Astrocyte of the spinal cord (primary cell): ENCODE measurements around the gene LRSAM1.

Experiments
- DNase-seq: peaks from one replicate; pipeline ENCODE4 v3.0.0; 2011; ENCODE audit warnings: low read depth, low spot score
- H3K4me3 ChIP-seq: 2 replicates; pipeline ENCODE4 v1.5.1; 2011; ENCODE audit warnings: low read depth, mild to moderate bottlenecking, low read length, moderate library complexity
- in situ Hi-C: cut with HindIII; loops from 2 replicates; pipeline ENCODE4 v1.10.0; 2017; ENCODE audit warnings: low sequenced_read_pairs
- TF ChIP-seq, protein P1 (sequence below): IDR thresholded peaks from 2 replicates; pipeline ENCODE4 v1.5.1; 2012; ENCODE audit warnings: low read depth, mild to moderate bottlenecking, low read length, inconsistent platforms

The LRSAM1 gene

DNA sequence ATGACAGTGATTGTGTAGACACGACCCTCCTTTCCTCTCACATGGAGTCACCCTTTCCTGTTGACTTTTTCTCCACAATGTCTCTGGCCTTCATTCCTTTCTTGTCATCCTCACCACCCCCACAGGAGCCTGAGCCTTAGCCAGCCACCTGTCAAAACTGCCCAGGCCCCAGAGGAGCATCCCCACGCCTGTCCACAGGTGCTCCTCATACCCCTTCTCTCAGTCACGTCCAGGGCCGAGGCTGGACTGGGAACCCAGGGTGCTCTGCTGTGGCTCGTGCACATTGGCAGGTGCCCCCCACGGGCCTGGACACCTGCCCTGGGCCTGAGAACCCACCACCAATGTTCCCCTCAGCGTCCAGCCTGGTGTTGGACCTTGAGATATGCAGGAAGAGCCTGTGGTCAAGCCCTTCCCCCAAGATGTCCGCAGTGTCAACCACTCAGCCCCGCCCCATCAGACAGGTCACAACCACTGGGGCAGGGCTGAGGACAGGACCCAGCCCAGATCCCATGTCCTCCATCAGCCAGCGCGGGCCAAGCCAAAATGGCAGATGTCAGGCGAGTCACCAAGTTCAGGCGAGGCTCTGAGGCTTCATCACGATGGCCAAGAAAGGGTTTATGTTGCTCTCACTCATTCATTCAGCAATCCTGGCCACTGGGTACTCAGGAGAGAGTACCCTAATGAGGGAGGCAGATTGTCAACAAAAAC is 95.0 kb downstream of the LRSAM1 start:
- H3K4me3 ChIP-seq, result no peak overlapping the region
- in situ Hi-C loops, result no loop called here
- no peak for DNase-seq
- TF ChIP-seq, protein P1, sequence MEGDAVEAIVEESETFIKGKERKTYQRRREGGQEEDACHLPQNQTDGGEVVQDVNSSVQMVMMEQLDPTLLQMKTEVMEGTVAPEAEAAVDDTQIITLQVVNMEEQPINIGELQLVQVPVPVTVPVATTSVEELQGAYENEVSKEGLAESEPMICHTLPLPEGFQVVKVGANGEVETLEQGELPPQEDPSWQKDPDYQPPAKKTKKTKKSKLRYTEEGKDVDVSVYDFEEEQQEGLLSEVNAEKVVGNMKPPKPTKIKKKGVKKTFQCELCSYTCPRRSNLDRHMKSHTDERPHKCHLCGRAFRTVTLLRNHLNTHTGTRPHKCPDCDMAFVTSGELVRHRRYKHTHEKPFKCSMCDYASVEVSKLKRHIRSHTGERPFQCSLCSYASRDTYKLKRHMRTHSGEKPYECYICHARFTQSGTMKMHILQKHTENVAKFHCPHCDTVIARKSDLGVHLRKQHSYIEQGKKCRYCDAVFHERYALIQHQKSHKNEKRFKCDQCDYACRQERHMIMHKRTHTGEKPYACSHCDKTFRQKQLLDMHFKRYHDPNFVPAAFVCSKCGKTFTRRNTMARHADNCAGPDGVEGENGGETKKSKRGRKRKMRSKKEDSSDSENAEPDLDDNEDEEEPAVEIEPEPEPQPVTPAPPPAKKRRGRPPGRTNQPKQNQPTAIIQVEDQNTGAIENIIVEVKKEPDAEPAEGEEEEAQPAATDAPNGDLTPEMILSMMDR, result no peak

- no peak overlapping the region for H3K4me3 ChIP-seq
- in situ Hi-C loops, result no loop called here
- TF ChIP-seq, protein P1, result no peak
- DNase-seq, result no peak
Measured at GRCh38 chr9:127548352-127548881, 97.1 kb downstream of the LRSAM1 start.

DNA sequence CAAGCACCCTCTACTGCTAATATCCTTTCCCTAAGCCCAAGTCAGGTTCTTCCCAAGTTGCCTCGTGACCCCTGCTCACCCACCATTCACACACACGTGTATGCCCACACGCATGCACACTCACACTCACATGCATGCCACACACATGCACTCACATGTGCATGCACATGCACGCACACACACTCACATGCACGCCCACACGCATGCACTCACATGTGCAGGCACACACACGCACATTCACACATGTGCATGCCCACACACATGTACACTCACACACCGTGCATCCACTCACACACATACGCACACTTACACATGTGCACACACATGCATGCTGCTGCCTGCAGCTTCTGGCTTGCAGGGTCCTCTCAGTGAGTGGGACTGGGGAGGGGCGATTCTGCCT is 97.9 kb downstream of the LRSAM1 start:
- no peak for DNase-seq
- in situ Hi-C loops, result no loop called here
- TF ChIP-seq, protein P1, result no peak
- H3K4me3 ChIP-seq, result no peak overlapping the region

DNA sequence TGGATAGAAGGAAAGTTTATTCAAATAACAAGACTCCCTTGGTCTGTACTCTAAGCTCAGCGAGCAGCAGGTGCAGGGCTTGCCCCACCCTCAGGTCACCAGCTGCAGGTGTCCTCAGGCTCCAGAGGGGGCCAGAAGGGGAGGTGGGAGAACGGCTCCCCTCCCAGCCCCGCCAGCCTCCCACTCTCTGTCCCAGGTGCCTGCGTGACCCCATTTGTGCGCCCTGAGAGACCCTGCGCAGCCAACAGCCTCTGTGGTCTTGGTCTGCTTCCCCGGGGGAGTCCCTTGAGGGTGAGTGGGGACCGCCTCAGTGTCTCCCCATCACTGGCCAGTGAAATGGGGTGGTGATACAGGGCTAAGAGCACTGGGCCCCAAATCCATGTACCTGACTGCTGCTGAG is 98.4 kb downstream of the LRSAM1 start:
- TF ChIP-seq, protein P1, result no peak
- no peak overlapping the region for H3K4me3 ChIP-seq
- in situ Hi-C loops, result no loop called here
- DNase-seq, result no peak

- TF ChIP-seq, protein P1, result no peak
- DNase-seq, result no peak
- H3K4me3 ChIP-seq, result no peak overlapping the region
- in situ Hi-C loops, result no loop called here
Measured at GRCh38 chr9:127550282-127550681, 99.0 kb downstream of the LRSAM1 start.

- no peak for DNase-seq
- TF ChIP-seq, protein P1, result no peak
- in situ Hi-C loops, result no loop called here
- no peak overlapping the region for H3K4me3 ChIP-seq
Measured at GRCh38 chr9:127550751-127551150, 99.4 kb downstream of the LRSAM1 start.
